Neural cell (in vitro differentiated cells): ENCODE measurements around the gene LRBA.
"Not testable (repeated sequence)": the region's sequence is repeated elsewhere in the genome, so short reads cannot be mapped to it uniquely, and the experiment has no call there.

Experiments used
- EP300 ChIP-seq: fragments of 450-650 bp; conservative IDR thresholded peaks from 2 replicates; pipeline ENCODE4 v1.6.1; 2014; ENCODE audit warnings: antibody characterized with exemption, mild to moderate bottlenecking, moderate library complexity; ENCODE audit not compliant: poor library complexity, severe bottlenecking
- EZH2 ChIP-seq: fragments of 200-600, 300-800 bp; shearing (Covaris generic), sonication (generic); IDR thresholded peaks from 2 replicates; pipeline ENCODE4 v1.6.1; 2014; ENCODE audit warnings: antibody characterized with exemption, low read length, borderline replicate concordance, mild to moderate bottlenecking; ENCODE audit not compliant: insufficient read depth, poor library complexity, severe bottlenecking
- MXI1 ChIP-seq: fragments of 450-650 bp; conservative IDR thresholded peaks from 2 replicates; pipeline ENCODE4 v1.6.1; 2014; ENCODE audit warnings: antibody characterized with exemption, mild to moderate bottlenecking; ENCODE audit not compliant: poor library complexity, severe bottlenecking
- POLR2AphosphoS5 ChIP-seq: IDR thresholded peaks from 2 replicates; pipeline ENCODE4 v1.6.1; 2012
- RAD21 ChIP-seq: fragments of 450-650 bp; conservative IDR thresholded peaks from 2 replicates; pipeline ENCODE4 v1.6.1; 2014; ENCODE audit warnings: antibody characterized with exemption, mild to moderate bottlenecking, moderate library complexity
- SMC3 ChIP-seq: fragments of 450-650 bp; conservative IDR thresholded peaks from 2 replicates; pipeline ENCODE4 v1.6.1; 2014; ENCODE audit warnings: antibody characterized with exemption, mild to moderate bottlenecking, moderate library complexity; ENCODE audit not compliant: poor library complexity
- TAF1 ChIP-seq: IDR thresholded peaks from 2 replicates; pipeline ENCODE4 v1.6.1; 2012; ENCODE audit warnings: low read depth
- TF ChIP-seq, protein P1 (sequence below): fragments of 450-650 bp; IDR thresholded peaks from 2 replicates; pipeline ENCODE4 v1.5.1; 2014; ENCODE audit warnings: antibody characterized with exemption, mild to moderate bottlenecking, moderate library complexity; ENCODE audit not compliant: poor library complexity, severe bottlenecking
- TF ChIP-seq, protein P2 (sequence below): IDR thresholded peaks from 2 replicates; pipeline ENCODE4 v1.6.1; 2012; ENCODE audit warnings: borderline replicate concordance

DNA sequence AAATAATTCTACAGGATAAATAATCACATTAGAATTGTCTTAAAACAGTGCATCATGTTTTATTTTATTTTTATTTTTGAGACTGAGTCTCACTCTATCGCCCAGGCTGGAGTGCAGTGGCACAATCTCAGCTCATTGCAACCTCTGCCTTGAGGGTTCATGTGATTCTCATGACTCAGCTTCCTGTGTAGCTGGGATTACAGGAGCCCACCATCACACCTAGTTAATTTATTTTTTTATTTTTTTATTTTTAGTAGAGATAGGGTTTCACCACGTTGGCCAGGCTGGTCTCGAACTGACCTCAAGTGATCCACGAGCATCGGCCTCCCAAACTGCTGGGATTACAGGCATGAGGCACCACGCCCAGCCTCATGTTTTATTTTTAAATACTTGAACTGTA, 353.5 kb downstream of the LRBA start:
- not testable (repeated sequence) for TF ChIP-seq POLR2AphosphoS5, EZH2, MXI1, EP300, RAD21, SMC3, TAF1
- TF ChIP-seq, protein P1, sequence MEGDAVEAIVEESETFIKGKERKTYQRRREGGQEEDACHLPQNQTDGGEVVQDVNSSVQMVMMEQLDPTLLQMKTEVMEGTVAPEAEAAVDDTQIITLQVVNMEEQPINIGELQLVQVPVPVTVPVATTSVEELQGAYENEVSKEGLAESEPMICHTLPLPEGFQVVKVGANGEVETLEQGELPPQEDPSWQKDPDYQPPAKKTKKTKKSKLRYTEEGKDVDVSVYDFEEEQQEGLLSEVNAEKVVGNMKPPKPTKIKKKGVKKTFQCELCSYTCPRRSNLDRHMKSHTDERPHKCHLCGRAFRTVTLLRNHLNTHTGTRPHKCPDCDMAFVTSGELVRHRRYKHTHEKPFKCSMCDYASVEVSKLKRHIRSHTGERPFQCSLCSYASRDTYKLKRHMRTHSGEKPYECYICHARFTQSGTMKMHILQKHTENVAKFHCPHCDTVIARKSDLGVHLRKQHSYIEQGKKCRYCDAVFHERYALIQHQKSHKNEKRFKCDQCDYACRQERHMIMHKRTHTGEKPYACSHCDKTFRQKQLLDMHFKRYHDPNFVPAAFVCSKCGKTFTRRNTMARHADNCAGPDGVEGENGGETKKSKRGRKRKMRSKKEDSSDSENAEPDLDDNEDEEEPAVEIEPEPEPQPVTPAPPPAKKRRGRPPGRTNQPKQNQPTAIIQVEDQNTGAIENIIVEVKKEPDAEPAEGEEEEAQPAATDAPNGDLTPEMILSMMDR = not testable (repeated sequence)
- TF ChIP-seq, protein P2, sequence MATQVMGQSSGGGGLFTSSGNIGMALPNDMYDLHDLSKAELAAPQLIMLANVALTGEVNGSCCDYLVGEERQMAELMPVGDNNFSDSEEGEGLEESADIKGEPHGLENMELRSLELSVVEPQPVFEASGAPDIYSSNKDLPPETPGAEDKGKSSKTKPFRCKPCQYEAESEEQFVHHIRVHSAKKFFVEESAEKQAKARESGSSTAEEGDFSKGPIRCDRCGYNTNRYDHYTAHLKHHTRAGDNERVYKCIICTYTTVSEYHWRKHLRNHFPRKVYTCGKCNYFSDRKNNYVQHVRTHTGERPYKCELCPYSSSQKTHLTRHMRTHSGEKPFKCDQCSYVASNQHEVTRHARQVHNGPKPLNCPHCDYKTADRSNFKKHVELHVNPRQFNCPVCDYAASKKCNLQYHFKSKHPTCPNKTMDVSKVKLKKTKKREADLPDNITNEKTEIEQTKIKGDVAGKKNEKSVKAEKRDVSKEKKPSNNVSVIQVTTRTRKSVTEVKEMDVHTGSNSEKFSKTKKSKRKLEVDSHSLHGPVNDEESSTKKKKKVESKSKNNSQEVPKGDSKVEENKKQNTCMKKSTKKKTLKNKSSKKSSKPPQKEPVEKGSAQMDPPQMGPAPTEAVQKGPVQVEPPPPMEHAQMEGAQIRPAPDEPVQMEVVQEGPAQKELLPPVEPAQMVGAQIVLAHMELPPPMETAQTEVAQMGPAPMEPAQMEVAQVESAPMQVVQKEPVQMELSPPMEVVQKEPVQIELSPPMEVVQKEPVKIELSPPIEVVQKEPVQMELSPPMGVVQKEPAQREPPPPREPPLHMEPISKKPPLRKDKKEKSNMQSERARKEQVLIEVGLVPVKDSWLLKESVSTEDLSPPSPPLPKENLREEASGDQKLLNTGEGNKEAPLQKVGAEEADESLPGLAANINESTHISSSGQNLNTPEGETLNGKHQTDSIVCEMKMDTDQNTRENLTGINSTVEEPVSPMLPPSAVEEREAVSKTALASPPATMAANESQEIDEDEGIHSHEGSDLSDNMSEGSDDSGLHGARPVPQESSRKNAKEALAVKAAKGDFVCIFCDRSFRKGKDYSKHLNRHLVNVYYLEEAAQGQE = not testable (repeated sequence)
